ENCODE measurements around the gene PTP4A2. TPM values are rescaled to one million over a fixed set of nuclear protein-coding genes. Genes with fewer than 3 reads are reported as not detected.

Gene PTP4A2
- total RNA-seq, 4 donors from 2014 or later, result 294 to 522 (median 353) TPM

GRCh38 chr1:31880957-31881687 is 57.0 kb downstream of the PTP4A2 start:
- H3K27me3 ChIP-seq, result no peaks in the 10 kb centered on the region
- H3K4me1 ChIP-seq, result no peaks in the 10 kb centered on the region
- no peak for DNase-seq
- H3K36me3 ChIP-seq, result no peaks in the 10 kb centered on the region
- intact Hi-C loops (cut with DNase I; ENCODE audit: low total_unique reads) (no loop called here), in situ Hi-C loops (cut with MboI; ENCODE audit: low sequenced_read_pairs in 4 of 4) (no loop called here)
- H3K9me3 ChIP-seq, result no peaks in the 10 kb centered on the region
- H3K4me3 ChIP-seq, result no peak overlapping the region
- ATAC-seq, result no peak
- no peak overlapping the region for H3K27ac ChIP-seq
- TF ChIP-seq CTCF (IDR thresholded peaks at IDR 0.05 in 4 of 5, conservative IDR thresholded peaks at IDR 0.05 in 1 of 5) (no peak), POLR2A (IDR thresholded peaks at IDR 0.05) (no peak)

- TF ChIP-seq CTCF (IDR thresholded peaks at IDR 0.05 in 4 of 5, conservative IDR thresholded peaks at IDR 0.05 in 1 of 5) (no peak), POLR2A (IDR thresholded peaks at IDR 0.05) (no peak)
- intact Hi-C loops (cut with DNase I; ENCODE audit: low total_unique reads), result no loop called here
- Histone ChIP-seq H3K36me3 (no peaks in the 10 kb centered on the region), H3K9me3 (no peaks in the 10 kb centered on the region), H3K4me1 (no peaks in the 10 kb centered on the region), H3K27ac (no peak overlapping the region), H3K27me3 (no peaks in the 10 kb centered on the region), H3K4me3 (no peak overlapping the region)
- no peak for DNase-seq
- in situ Hi-C loops (cut with MboI; ENCODE audit: low sequenced_read_pairs in 4 of 4), result no loop called here
- no peak for ATAC-seq
These were observed 58.1 kb downstream of the PTP4A2 start for GRCh38 chr1:31879981-31880608.

GRCh38 chr1:31878058-31878457 is 60.1 kb downstream of the PTP4A2 start:
- no peak overlapping the region for H3K4me3 ChIP-seq
- H3K9me3 ChIP-seq, result no peaks in the 10 kb centered on the region
- no peaks in the 10 kb centered on the region for H3K36me3 ChIP-seq
- no peaks in the 10 kb centered on the region for H3K4me1 ChIP-seq
- in situ Hi-C loops (cut with MboI; ENCODE audit: low sequenced_read_pairs in 4 of 4) (no loop called here), intact Hi-C loops (cut with DNase I; ENCODE audit: low total_unique reads) (no loop called here)
- TF ChIP-seq CTCF (IDR thresholded peaks at IDR 0.05 in 4 of 5, conservative IDR thresholded peaks at IDR 0.05 in 1 of 5) (no peak), POLR2A (IDR thresholded peaks at IDR 0.05) (no peak)
- no peaks in the 10 kb centered on the region for H3K27me3 ChIP-seq
- no peak overlapping the region for H3K27ac ChIP-seq
- DNase-seq (peak in 1 of 2 donors; percentile 16), ATAC-seq (no peak)

- TF ChIP-seq POLR2A (IDR thresholded peaks at IDR 0.05) (no peak), CTCF (IDR thresholded peaks at IDR 0.05 in 4 of 5, conservative IDR thresholded peaks at IDR 0.05 in 1 of 5) (no peak)
- in situ Hi-C loops (cut with MboI; ENCODE audit: low sequenced_read_pairs in 4 of 4), result no loop called here
- Histone ChIP-seq H3K9me3 (no peaks in the 10 kb centered on the region), H3K27ac (no peak overlapping the region), H3K4me3 (no peak overlapping the region), H3K4me1 (no peaks in the 10 kb centered on the region), H3K27me3 (no peaks in the 10 kb centered on the region), H3K36me3 (no peaks in the 10 kb centered on the region)
- DNase-seq, result no peak
- no peak for ATAC-seq
- intact Hi-C loops (cut with DNase I; ENCODE audit: low total_unique reads), result no loop called here
These were observed 60.6 kb downstream of the PTP4A2 start for GRCh38 chr1:31877544-31877943.
